K562 (cell line): ENCODE data around the gene LINGO3. TPM values are rescaled to one million over a fixed set of nuclear protein-coding genes. Genes with fewer than 3 reads are reported as not detected.

Source experiments
- BRF1 ChIP-seq: IDR thresholded peaks from 3 replicates; pipeline ENCODE4 v1.6.1; 2011; ENCODE audit warnings: borderline replicate concordance, mild to moderate bottlenecking; ENCODE audit not compliant: insufficient read length; ENCODE audit errors: extremely low read depth
- EP300 ChIP-seq: IDR thresholded peaks from 2 replicates; pipeline ENCODE4 v1.6.1; 2012; ENCODE audit warnings: low read length, improper control_type of control experiment
- ETV5 ChIP-seq: sonication (generic); formaldehyde crosslinking; IDR thresholded peaks from 2 replicates; pipeline ENCODE4 v1.4.0; 2020; ENCODE audit warnings: low read depth, mild to moderate bottlenecking, missing genetic modification reagents
- HDAC8 ChIP-seq: fragments of 450-650 bp; IDR thresholded peaks from 2 replicates; pipeline ENCODE4 v1.6.1; 2016; ENCODE audit warnings: mild to moderate bottlenecking, missing genetic modification characterization, moderate library complexity, missing compliant biosample characterization
- JUND ChIP-seq, 2 experiments: IDR thresholded peaks; 2 replicates in 1 of 2; 3 replicates in 1 of 2; pipeline ENCODE4 v1.6.1; 2011; ENCODE audit warnings: borderline replicate concordance in 2 of 2, low read depth in 2 of 2, low read length in 2 of 2, improper control_type of control experiment in 1 of 2, missing biosample characterization in 1 of 2, missing genetic modification characterization in 1 of 2, missing genetic modification reagents in 1 of 2
- MAFG ChIP-seq: fragments of 450-650 bp; conservative IDR thresholded peaks from 2 replicates; pipeline ENCODE4 v1.6.1; 2016; ENCODE audit warnings: missing genetic modification characterization, missing compliant biosample characterization
- NR2C2 ChIP-seq, 2 experiments: fragments of 200-800 bp in 1 of 2; sonication (Bioruptor generic) in 1 of 2; sonication (generic) in 1 of 2; formaldehyde crosslinking in 1 of 2; IDR thresholded peaks; 2 replicates each; pipeline versions ENCODE4 v1.6.1 to v1.8.0; 2016 to 2022; ENCODE audit warnings: mild to moderate bottlenecking in 1 of 2, missing compliant biosample characterization in 1 of 2, missing genetic modification characterization in 1 of 2, missing genetic modification reagents in 1 of 2
- NRF1 ChIP-seq, 2 experiments: fragments of 450-650 bp; IDR thresholded peaks in 1 of 2; conservative IDR thresholded peaks in 1 of 2; 2 replicates each; pipeline ENCODE4 v1.6.1; 2014; ENCODE audit warnings: mild to moderate bottlenecking in 2 of 2
- OTX1 ChIP-seq: fragments of 450-650 bp; formaldehyde crosslinking; IDR thresholded peaks from 2 replicates; pipeline ENCODE4 v1.4.0; 2022; ENCODE audit warnings: mild to moderate bottlenecking
- RBM39 ChIP-seq: fragments of 200-400 bp; formaldehyde crosslinking; optimal IDR thresholded peaks from 2 replicates; pipeline ENCODE3; 2018; ENCODE audit warnings: low read depth, low read length
- SAFB ChIP-seq: fragments of 200-400 bp; formaldehyde crosslinking; IDR thresholded peaks from 2 replicates; pipeline ENCODE4 v1.6.1; 2017; ENCODE audit warnings: low read depth, low read length, borderline replicate concordance
- SLC30A9 ChIP-seq: fragments of 250-450 bp; sonication (Bioruptor Pico); IDR thresholded peaks from 2 replicates; pipeline ENCODE4 v1.8.0; 2022; ENCODE audit warnings: mild to moderate bottlenecking, moderate library complexity
- ZFPM2 ChIP-seq: fragments of 250-450 bp; sonication (Bioruptor Pico); IDR thresholded peaks from 2 replicates; pipeline ENCODE4 v1.5.1; 2022; ENCODE audit warnings: mild to moderate bottlenecking
- ZNF23 ChIP-seq: fragments of 250-450 bp; sonication (Bioruptor Pico); IDR thresholded peaks from 2 replicates; pipeline ENCODE4 v1.4.0; 2020; ENCODE audit warnings: mild to moderate bottlenecking
- ZNF431 ChIP-seq: sonication (generic); formaldehyde crosslinking; IDR thresholded peaks from 2 replicates; pipeline ENCODE4 v1.8.0; 2022; ENCODE audit warnings: mild to moderate bottlenecking, missing genetic modification reagents
- ZNF586 ChIP-seq: fragments of 450-650 bp; formaldehyde crosslinking; conservative IDR thresholded peaks from 2 replicates; pipeline ENCODE4 v1.4.0; 2020; ENCODE audit warnings: mild to moderate bottlenecking, moderate library complexity
- polyA plus RNA-seq, 8 experiments: library from polyadenylated mRNA; depleted of rRNA in 4 of 8; stranded (reverse) in 5 of 8; unstranded in 3 of 8; fragments of >200 nt; fragmentation: Nextera tagmentation in 2 of 8; fragmentation: Illumina TruSeq in 1 of 8; extraction: Ambion mirVana in 2 of 8; extraction: Trizol in 1 of 8; gene quantifications; 2 replicates each; pipeline versions ENCODE4 v1.2.1 to v1.2.3, GENCODE V29; 2011 to 2014; ENCODE audit warnings: inconsistent platforms in 1 of 8, missing spikeins in 1 of 8
- total RNA-seq, 7 experiments: library from RNA; depleted of rRNA in 6 of 7; stranded (reverse); fragments of >200 nt in 6 of 7; fragmentation: Illumina TruSeq in 2 of 7; extraction: Trizol in 2 of 7; gene quantifications; 2 replicates each; pipeline versions ENCODE4 v1.2.1 to v1.2.3, GENCODE V29; 2011 to 2021; ENCODE audit warnings: low replicate concordance in 1 of 7
- TF ChIP-seq, protein P1 (sequence below): fragments of 150-350 bp; conservative IDR thresholded peaks from 2 replicates; pipeline ENCODE4 v1.6.1; 2014; ENCODE audit warnings: low read length
- TF ChIP-seq, protein P2 (sequence below): sonication (generic); formaldehyde crosslinking; IDR thresholded peaks from 2 replicates; pipeline ENCODE4 v1.8.0; 2022; ENCODE audit warnings: missing genetic modification reagents, mild to moderate bottlenecking, moderate library complexity, borderline replicate concordance
- TF ChIP-seq, protein P3 (sequence below): sonication (generic); formaldehyde crosslinking; IDR thresholded peaks from 2 replicates; pipeline ENCODE4 v1.8.0; 2022; ENCODE audit warnings: missing genetic modification reagents, mild to moderate bottlenecking, borderline replicate concordance
- TF ChIP-seq, protein P4 (sequence below): sonication (generic); formaldehyde crosslinking; IDR thresholded peaks from 2 replicates; pipeline ENCODE4 v1.8.1; 2022; ENCODE audit warnings: missing genetic modification reagents

The LINGO3 gene
- total and polyA plus RNA-seq, 9 of the 15 experiments (the other 6 are each of a cell fraction or from before 2014, with no cell fraction given), result 0.03 to 0.05 (median 0.03) TPM; not detected in 6

DNA sequence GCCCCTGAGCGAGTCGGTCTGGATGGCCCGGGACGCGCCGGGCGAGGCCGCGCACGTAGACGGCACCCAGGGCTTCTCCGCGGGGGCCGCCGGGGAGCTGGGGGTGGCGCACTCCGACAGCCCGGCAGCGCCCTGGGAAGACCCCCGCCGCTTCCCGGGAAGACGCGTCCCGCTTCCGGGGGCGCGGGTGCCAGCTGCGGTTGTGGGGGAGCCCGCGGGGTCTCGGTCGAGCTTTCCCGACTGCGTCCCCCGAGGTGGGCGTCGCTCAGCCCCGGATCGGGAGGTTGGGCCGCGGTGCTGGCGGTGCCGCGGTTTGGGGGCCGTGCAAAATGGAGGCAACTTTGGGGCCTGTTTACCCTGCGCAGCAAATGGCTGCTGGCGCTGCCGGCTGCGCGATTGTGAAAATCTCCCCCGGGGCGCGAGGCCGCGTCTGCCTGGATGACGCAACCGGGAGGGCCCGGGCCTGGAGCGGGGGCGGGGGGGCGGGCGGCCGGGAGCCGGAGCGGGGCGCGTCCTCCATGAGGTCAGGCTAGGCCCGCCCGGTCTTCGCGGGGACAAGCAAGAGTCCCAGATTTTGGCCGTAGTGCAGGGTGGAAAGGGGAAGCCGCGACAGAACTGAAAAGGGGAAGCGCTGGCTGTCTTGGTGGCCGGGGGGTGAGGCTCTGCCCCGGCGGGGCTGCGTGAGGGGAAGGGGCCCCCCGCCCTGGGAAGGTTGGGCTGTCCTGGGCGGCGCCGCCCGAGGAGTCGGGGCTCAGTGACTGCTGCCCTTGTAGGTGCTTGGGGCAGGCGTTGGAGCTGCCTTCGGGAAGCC lies 37.3 kb downstream of the LINGO3 start (continued):
- TF ChIP-seq SAFB (0 out of 2 replicates have a peak, but pooled peaks have one; percentile 24), BRF1 (no peak), JUND (IDR thresholded peaks at IDR 0.05; ENCODE audit: borderline replicate concordance, low read depth, low read length) (peak; percentile 77), JUND (tag; IDR thresholded peaks at IDR 0.05; ENCODE audit: borderline replicate concordance, low read depth, low read length) (no peak), ZNF23 (no peak), RBM39 (no peak), MAFG (no peak), ZNF431 (CRISPR knock-in tag) (no peak; the same call in 1 of the 2 replicates), ETV5 (no peak), NRF1 (conservative IDR thresholded peaks at IDR 0.05 in 1 of 2, IDR thresholded peaks at IDR 0.05 in 1 of 2) (peak; percentile 63 to 71), EP300 (no peak), HDAC8 (tag) (no peak), ZFPM2 (CRISPR knock-in tag) (no peak), OTX1 (CRISPR knock-in tag) (no peak), NR2C2 (CRISPR knock-in tag; IDR thresholded peaks at IDR 0.05) (0 out of 2 replicates have a peak, but pooled peaks have one; percentile 14), NR2C2 (tag; IDR thresholded peaks at IDR 0.05) (peak; percentile 37; the same call in 1 of the 2 replicates), SLC30A9 (CRISPR knock-in tag) (no peak), ZNF586 (no peak)
- TF ChIP-seq, protein P1, sequence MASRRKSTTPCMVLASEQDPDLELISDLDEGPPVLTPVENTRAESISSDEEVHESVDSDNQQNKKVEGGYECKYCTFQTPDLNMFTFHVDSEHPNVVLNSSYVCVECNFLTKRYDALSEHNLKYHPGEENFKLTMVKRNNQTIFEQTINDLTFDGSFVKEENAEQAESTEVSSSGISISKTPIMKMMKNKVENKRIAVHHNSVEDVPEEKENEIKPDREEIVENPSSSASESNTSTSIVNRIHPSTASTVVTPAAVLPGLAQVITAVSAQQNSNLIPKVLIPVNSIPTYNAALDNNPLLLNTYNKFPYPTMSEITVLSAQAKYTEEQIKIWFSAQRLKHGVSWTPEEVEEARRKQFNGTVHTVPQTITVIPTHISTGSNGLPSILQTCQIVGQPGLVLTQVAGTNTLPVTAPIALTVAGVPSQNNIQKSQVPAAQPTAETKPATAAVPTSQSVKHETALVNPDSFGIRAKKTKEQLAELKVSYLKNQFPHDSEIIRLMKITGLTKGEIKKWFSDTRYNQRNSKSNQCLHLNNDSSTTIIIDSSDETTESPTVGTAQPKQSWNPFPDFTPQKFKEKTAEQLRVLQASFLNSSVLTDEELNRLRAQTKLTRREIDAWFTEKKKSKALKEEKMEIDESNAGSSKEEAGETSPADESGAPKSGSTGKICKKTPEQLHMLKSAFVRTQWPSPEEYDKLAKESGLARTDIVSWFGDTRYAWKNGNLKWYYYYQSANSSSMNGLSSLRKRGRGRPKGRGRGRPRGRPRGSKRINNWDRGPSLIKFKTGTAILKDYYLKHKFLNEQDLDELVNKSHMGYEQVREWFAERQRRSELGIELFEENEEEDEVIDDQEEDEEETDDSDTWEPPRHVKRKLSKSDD, result no peak
- TF ChIP-seq, protein P2, sequence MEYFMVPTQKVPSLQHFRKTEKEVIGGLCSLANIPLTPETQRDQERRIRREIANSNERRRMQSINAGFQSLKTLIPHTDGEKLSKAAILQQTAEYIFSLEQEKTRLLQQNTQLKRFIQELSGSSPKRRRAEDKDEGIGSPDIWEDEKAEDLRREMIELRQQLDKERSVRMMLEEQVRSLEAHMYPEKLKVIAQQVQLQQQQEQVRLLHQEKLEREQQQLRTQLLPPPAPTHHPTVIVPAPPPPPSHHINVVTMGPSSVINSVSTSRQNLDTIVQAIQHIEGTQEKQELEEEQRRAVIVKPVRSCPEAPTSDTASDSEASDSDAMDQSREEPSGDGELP, result no peak
- TF ChIP-seq, protein P3, sequence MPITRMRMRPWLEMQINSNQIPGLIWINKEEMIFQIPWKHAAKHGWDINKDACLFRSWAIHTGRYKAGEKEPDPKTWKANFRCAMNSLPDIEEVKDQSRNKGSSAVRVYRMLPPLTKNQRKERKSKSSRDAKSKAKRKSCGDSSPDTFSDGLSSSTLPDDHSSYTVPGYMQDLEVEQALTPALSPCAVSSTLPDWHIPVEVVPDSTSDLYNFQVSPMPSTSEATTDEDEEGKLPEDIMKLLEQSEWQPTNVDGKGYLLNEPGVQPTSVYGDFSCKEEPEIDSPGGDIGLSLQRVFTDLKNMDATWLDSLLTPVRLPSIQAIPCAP, result no peak
- TF ChIP-seq, protein P4, sequence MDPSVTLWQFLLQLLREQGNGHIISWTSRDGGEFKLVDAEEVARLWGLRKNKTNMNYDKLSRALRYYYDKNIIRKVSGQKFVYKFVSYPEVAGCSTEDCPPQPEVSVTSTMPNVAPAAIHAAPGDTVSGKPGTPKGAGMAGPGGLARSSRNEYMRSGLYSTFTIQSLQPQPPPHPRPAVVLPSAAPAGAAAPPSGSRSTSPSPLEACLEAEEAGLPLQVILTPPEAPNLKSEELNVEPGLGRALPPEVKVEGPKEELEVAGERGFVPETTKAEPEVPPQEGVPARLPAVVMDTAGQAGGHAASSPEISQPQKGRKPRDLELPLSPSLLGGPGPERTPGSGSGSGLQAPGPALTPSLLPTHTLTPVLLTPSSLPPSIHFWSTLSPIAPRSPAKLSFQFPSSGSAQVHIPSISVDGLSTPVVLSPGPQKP (CRISPR knock-in tag), result no peak
